GM18507 (cell line): ENCODE results near the gene CDON.
"Not testable (repeated sequence)": the region's sequence is repeated elsewhere in the genome, so short reads cannot be mapped to it uniquely, and the experiment has no call there.

Experiments used
- DNase-seq: peaks from one replicate; pipeline ENCODE4 v3.0.0; 2011; ENCODE audit warnings: low read depth; ENCODE audit not compliant: insufficient read length; ENCODE audit errors: extremely low spot score
- FAIRE-seq: peaks from 2 replicates; lab custom pipeline; 2011; peaks lifted over from hg19 to GRCh38; lab: Jason Lieb, UNC

The CDON gene

GRCh38 chr11:126053415-126054286 is 9.0 kb downstream of the CDON start:
- DNase-seq (no peak), FAIRE-seq (no peak)

- FAIRE-seq: no peak
- DNase-seq: no peak
These were observed 11.5 kb downstream of the CDON start for GRCh38 chr11:126051117-126051516.

DNA sequence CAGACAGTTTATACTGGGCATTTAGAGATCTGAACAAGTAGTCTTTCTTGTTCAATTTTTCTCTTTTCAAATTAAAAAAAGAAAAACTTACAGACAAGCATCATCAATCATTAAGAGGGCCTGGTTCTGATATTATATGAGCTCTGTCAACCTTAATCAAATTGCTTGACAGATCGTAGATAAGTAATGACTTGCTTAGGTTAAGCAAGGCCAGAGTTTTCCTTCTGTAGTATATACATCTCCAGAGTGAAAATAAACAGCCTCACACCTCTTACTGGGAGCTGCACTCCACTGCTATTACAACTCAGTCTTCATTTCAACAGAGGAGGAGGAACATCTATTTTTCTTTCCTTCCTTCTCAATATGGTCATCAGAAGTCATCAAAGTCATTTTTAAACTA is 13.5 kb downstream of the CDON start:
- DNase-seq (no peak), FAIRE-seq (no peak)

GRCh38 chr11:126048197-126048596 is 14.5 kb downstream of the CDON start:
- FAIRE-seq (no peak), DNase-seq (no peak)

GRCh38 chr11:126046570-126047195 is 16.0 kb downstream of the CDON start:
- DNase-seq: no peak
- no peak for FAIRE-seq

GRCh38 chr11:126039485-126040271 is 23.0 kb downstream of the CDON start:
- DNase-seq (no peak), FAIRE-seq (no peak)

DNA sequence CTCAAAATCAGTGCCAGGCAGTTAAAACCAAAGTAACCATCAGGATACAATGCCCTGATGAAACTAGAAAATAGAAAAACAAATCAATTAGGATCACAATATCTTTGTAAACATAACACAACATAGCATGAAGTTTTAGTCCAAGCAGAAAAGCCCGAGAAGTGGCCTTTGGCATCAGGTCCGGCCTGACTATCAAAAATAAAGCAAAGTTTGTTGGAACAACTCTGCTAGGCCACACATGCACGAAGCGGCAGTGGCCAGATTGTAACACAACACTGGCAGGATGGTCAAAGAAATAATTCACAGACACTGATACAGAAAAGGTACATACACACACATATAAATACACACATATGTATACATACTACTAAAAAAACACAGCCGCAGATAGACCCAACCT is 26.9 kb downstream of the CDON start:
- FAIRE-seq: no peak
- DNase-seq: no peak

GRCh38 chr11:126034933-126035425 is 27.7 kb downstream of the CDON start:
- DNase-seq (no peak), FAIRE-seq (no peak)

GRCh38 chr11:126034039-126034932 is 28.4 kb downstream of the CDON start:
- DNase-seq (no peak), FAIRE-seq (no peak)

DNA sequence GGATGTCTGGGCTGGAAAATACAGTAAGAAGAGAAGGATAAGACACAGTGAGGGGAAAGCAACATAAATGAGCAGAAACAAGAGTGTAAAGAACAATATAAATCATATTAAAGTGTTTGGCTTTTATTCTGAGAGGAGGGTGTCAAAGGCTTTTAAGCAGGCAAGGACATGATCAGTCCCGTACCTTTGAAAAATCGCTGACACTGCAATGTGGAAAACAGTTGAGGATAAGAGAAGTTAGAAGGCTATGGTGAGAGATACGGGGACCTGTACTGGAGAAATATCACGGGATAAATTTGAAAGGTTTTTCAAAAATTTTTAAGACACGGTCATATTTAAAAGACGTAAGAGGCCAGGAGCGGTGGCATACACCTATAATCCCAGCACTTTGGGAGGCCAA is 30.3 kb downstream of the CDON start:
- FAIRE-seq (no peak), DNase-seq (no peak)

DNA sequence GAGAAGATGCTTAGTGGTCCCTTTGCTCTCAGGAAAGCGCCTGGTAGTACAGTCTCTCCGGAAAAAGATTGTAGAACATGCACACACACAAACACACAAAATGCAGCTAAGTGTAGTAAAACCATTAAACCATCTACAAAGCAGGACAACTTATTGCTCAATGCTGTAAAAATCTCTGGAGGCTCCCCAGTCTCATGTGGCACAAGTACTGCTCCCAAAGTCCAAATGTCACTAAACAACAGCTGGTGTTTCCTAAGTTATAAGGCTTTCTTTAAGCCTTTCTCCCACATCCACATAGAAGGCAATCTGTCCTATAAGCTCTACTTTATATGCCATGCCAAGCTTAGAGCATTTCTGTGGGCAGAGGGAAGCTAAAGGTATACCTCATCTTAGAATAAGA is 32.9 kb downstream of the CDON start:
- no peak for DNase-seq
- FAIRE-seq: no peak

DNA sequence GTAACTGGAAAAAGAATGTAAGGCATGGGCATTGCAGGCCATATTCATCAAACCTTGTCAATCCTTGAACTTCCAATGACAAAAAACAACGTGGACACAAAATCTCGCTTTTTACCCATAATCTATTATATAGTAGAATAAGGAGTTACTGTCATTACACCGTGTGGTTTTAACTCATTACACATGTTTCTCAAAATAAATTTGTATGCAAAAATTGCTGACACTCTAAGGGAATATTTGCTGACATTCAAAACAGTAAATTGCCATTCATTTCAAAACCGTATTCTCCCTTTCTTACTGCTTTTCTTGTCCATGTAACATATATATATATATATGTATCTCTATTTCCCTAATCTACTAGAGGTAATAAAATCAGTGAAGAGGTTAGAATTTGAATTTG is 33.4 kb downstream of the CDON start:
- DNase-seq (no peak), FAIRE-seq (no peak)

GRCh38 chr11:126028534-126028933 is 34.1 kb downstream of the CDON start:
- not testable (repeated sequence) for DNase-seq, FAIRE-seq

- DNase-seq (no peak), FAIRE-seq (no peak)
These were observed 36.1 kb downstream of the CDON start for GRCh38 chr11:126026579-126026978.

- DNase-seq (no peak), FAIRE-seq (no peak)
These were observed 36.8 kb downstream of the CDON start for GRCh38 chr11:126025822-126026221.

DNA sequence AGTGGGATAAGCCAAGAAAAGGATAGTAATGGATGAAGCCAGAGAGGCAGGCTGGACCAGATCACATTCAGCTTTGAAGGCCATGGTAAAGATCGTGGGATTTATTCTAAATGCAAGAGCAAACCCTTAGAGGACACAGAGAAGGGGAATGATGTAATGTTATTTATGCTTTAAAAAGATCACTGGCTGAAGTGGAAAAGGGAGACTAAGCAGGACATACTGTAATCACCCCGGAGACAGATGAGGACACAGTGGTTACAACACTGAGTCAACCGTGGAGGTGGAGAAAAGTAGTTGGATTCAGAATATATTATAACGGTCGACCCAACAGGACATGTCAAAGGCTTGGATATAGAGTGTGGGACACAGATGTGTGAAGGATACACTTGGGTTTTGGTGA is 38.5 kb downstream of the CDON start:
- DNase-seq (no peak), FAIRE-seq (no peak)

DNA sequence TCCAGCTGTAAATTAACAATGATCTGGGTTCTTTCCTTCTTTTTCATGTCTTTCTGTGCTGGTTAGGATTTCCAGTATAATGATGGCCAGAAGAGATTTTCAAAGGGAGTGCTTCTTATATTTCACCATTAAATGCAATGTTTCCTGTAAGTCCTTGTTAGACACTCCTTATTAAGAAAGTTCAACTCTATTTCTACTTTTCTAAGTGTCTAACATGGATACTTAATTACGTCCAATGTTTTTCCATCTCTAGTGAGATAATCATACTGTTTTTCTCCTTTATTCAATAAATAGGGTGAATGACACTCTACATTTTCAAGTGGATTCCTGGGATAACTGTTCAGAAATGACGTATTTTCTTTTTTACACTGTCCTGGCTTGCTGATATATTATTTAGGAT is 49.8 kb downstream of the CDON start:
- DNase-seq: no peak
- no peak for FAIRE-seq

DNA sequence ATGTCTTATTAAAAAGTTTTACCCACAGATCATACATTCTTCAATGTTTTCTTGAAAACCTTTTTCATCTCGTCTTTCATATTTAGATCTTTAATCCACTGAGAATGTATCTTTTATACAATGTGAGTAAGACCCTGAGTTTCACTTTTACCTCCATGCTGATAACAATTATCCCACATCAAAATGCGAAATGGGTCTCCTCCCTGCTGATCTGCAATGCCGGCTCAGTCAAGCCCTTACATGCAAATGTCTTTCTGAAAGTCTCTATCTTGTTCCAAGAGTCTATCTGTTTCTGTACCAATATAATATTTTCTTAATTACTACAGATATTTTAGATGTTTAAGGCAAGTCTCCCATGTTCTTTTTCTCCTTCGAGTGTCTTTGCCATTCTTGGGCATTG is 50.9 kb downstream of the CDON start:
- no peak for DNase-seq
- FAIRE-seq: no peak

DNA sequence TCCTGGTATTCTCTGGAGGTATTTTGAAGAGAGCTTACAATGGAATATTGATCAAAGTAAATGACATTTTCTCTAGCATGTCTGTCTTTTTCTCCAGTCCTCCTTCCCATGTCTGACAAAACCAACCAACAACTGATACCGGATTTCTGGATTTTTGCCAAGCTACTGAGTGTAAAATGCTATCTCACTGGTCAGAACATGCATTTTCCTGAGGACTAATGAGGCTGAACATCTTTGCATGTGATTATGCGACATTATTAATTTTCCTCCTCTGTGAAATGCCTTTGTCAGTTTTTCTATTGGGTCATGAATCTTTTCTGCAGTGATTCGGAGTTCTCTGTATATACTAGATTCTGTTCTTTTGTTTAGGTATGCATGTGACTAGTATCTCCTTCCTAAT is 51.4 kb downstream of the CDON start:
- FAIRE-seq (no peak), DNase-seq (no peak)
